NCI-H82 (cell line): ENCODE results near the gene NUDT13.

Source experiments
- DNase-seq: peaks from one replicate; lab custom pipeline; 2025; lab: John Stamatoyannopoulos, UW

Gene NUDT13

GRCh38 chr10:73110345-73110849 lies at the start of gene NUDT13:
Gene NUDT13, plus strand, starts transcription at chr10:73110455. Its CDS starts 3,911 bp downstream, at chr10:73114366.
- DNase-seq = no peak

- DNase-seq = peak; percentile 75
These were observed 49.3 kb upstream of the NUDT13 start for GRCh38 chr10:73060738-73061635.

GRCh38 chr10:73061743-73062142 lies 48.5 kb upstream of the NUDT13 start:
- no peak for DNase-seq

GRCh38 chr10:73065441-73065840 lies 44.8 kb upstream of the NUDT13 start:
- DNase-seq = no peak

GRCh38 chr10:73073627-73074026 lies 36.6 kb upstream of the NUDT13 start:
- no peak for DNase-seq

GRCh38 chr10:73075829-73076228 lies 34.4 kb upstream of the NUDT13 start:
- DNase-seq = no peak

GRCh38 chr10:73076360-73077183 lies 33.7 kb upstream of the NUDT13 start:
- DNase-seq = no peak

- DNase-seq = no peak
These were observed 30.3 kb upstream of the NUDT13 start for GRCh38 chr10:73079779-73080541.

- DNase-seq = no peak
These were observed 27.0 kb upstream of the NUDT13 start for GRCh38 chr10:73083221-73083620.

- DNase-seq = no peak
These were observed 26.0 kb upstream of the NUDT13 start for GRCh38 chr10:73084209-73084608.

- DNase-seq = no peak
These were observed 23.4 kb upstream of the NUDT13 start for GRCh38 chr10:73086816-73087215.

GRCh38 chr10:73088304-73088703 lies 22.0 kb upstream of the NUDT13 start:
- DNase-seq = no peak

- no peak for DNase-seq
These were observed 17.4 kb upstream of the NUDT13 start for GRCh38 chr10:73092830-73093229.

GRCh38 chr10:73093922-73094850 lies 16.1 kb upstream of the NUDT13 start:
- DNase-seq = no peak

- no peak for DNase-seq
These were observed 15.2 kb upstream of the NUDT13 start for GRCh38 chr10:73094986-73095480.

GRCh38 chr10:73095481-73096021 lies 14.7 kb upstream of the NUDT13 start:
- DNase-seq = peak; percentile 53

- peak; percentile 71 for DNase-seq
These were observed 14.2 kb upstream of the NUDT13 start for GRCh38 chr10:73096041-73096448.

GRCh38 chr10:73096449-73097304 lies 13.6 kb upstream of the NUDT13 start, which contains the start of gene P4HA1:
Gene P4HA1, minus strand, starts transcription at chr10:73096866. Its CDS starts 21,983 bp downstream, at chr10:73074883.
- peak; percentile 97 for DNase-seq

GRCh38 chr10:73097305-73097670 lies 13.0 kb upstream of the NUDT13 start:
- peak; percentile 43 for DNase-seq
